HepG2 (cell line): Measurements from ENCODE around the gene BRPF1. TPM values are rescaled to one million over a fixed set of nuclear protein-coding genes. Genes with fewer than 3 reads are reported as not detected.

ENCODE experiments used
- CC2D1A ChIP-seq: sonication (generic); formaldehyde crosslinking; IDR thresholded peaks from 2 replicates; pipeline ENCODE4 v1.8.1; 2023; ENCODE audit warnings: mild to moderate bottlenecking, missing genetic modification reagents
- KDM5B ChIP-seq: sonication (generic); formaldehyde crosslinking; IDR thresholded peaks from 2 replicates; pipeline ENCODE4 v1.4.0; 2020; ENCODE audit warnings: missing genetic modification reagents, mild to moderate bottlenecking, borderline replicate concordance
- KLF11 ChIP-seq: IDR thresholded peaks from 2 replicates; pipeline ENCODE4 v1.6.1; 2016; ENCODE audit warnings: missing compliant biosample characterization
- NR3C1 ChIP-seq: sonication (generic); formaldehyde crosslinking; IDR thresholded peaks from 2 replicates; pipeline ENCODE4 v1.4.0; 2020; ENCODE audit warnings: missing genetic modification reagents
- NRL ChIP-seq: sonication (generic); formaldehyde crosslinking; IDR thresholded peaks from 2 replicates; pipeline ENCODE4 v1.5.0; 2020; ENCODE audit warnings: missing genetic modification reagents, mild to moderate bottlenecking, moderate library complexity, borderline replicate concordance
- SATB2 ChIP-seq: sonication (generic); formaldehyde crosslinking; IDR thresholded peaks from 2 replicates; pipeline ENCODE4 v1.5.0; 2020; ENCODE audit warnings: missing genetic modification reagents
- SOX13 ChIP-seq, 3 experiments: fragments of 450-650 bp in 1 of 3; sonication (generic) in 1 of 3; formaldehyde crosslinking in 1 of 3; IDR thresholded peaks in 2 of 3; conservative IDR thresholded peaks in 1 of 3; 2 replicates each; pipeline versions ENCODE4 v1.5.0 to v1.6.1; 2016 to 2020; ENCODE audit warnings: antibody characterized with exemption in 1 of 3, mild to moderate bottlenecking in 1 of 3, missing compliant biosample characterization in 1 of 3, missing genetic modification reagents in 1 of 3, moderate library complexity in 1 of 3
- THAP11 ChIP-seq: IDR thresholded peaks from 2 replicates; pipeline ENCODE4 v1.6.1; 2016; ENCODE audit warnings: missing biosample characterization, missing genetic modification reagents
- WIZ ChIP-seq: sonication (generic); formaldehyde crosslinking; IDR thresholded peaks from 2 replicates; pipeline ENCODE4 v1.5.1; 2020; ENCODE audit warnings: mild to moderate bottlenecking, missing genetic modification reagents
- ZMYM4 ChIP-seq: sonication (generic); formaldehyde crosslinking; IDR thresholded peaks from 2 replicates; pipeline ENCODE4 v1.8.1; 2023; ENCODE audit warnings: mild to moderate bottlenecking, missing genetic modification reagents
- ZNF138 ChIP-seq: sonication (generic); formaldehyde crosslinking; IDR thresholded peaks from 2 replicates; pipeline ENCODE4 v1.5.0; 2020; ENCODE audit warnings: mild to moderate bottlenecking, low read depth, missing genetic modification reagents
- ZNF274 ChIP-seq: sonication (generic); formaldehyde crosslinking; IDR thresholded peaks from 2 replicates; pipeline ENCODE4 v1.5.1; 2020; ENCODE audit warnings: mild to moderate bottlenecking, missing genetic modification reagents
- ZNF3 ChIP-seq: IDR thresholded peaks from 2 replicates; pipeline ENCODE4 v1.7.0; 2017; ENCODE audit warnings: inconsistent platforms
- ZNF367 ChIP-seq: sonication (generic); formaldehyde crosslinking; IDR thresholded peaks from 2 replicates; pipeline ENCODE4 v1.4.0; 2020; ENCODE audit warnings: missing genetic modification reagents, borderline replicate concordance
- ZNF441 ChIP-seq: sonication (generic); formaldehyde crosslinking; IDR thresholded peaks from 2 replicates; pipeline ENCODE4 v1.7.0; 2021; ENCODE audit warnings: missing genetic modification reagents, borderline replicate concordance
- ZNF567 ChIP-seq: sonication (generic); formaldehyde crosslinking; IDR thresholded peaks from 2 replicates; pipeline ENCODE4 v1.8.1; 2023; ENCODE audit warnings: mild to moderate bottlenecking, missing genetic modification reagents, borderline replicate concordance
- ZNF589 ChIP-seq: sonication (generic); formaldehyde crosslinking; conservative IDR thresholded peaks from 2 replicates; pipeline ENCODE4 v1.8.0; 2022; ENCODE audit warnings: mild to moderate bottlenecking, moderate library complexity, missing genetic modification reagents
- ZNF773 ChIP-seq: sonication (generic); formaldehyde crosslinking; IDR thresholded peaks from 2 replicates; pipeline ENCODE4 v1.4.0; 2020; ENCODE audit warnings: missing genetic modification reagents, borderline replicate concordance
- ZNF777 ChIP-seq: sonication (generic); formaldehyde crosslinking; IDR thresholded peaks from 2 replicates; pipeline ENCODE4 v1.4.0; 2020; ENCODE audit warnings: missing genetic modification reagents
- ZNF782 ChIP-seq: sonication (generic); formaldehyde crosslinking; IDR thresholded peaks from 2 replicates; pipeline ENCODE4 v1.4.0; 2020; ENCODE audit warnings: missing genetic modification reagents, mild to moderate bottlenecking, borderline replicate concordance
- ZSCAN12 ChIP-seq: sonication (generic); formaldehyde crosslinking; IDR thresholded peaks from 2 replicates; pipeline ENCODE4 v1.9.0; 2021; ENCODE audit warnings: mild to moderate bottlenecking, missing genetic modification reagents
- polyA plus RNA-seq, 8 experiments: library from polyadenylated mRNA; depleted of rRNA in 3 of 8; stranded (reverse) in 7 of 8; unstranded in 1 of 8; fragments of >200 nt; fragmentation: Illumina TruSeq in 4 of 8; extraction: Trizol in 4 of 8; gene quantifications; 2 replicates each; pipeline versions ENCODE4 v1.2.1 to v1.2.3, GENCODE V29; 2011 to 2016; ENCODE audit warnings: low read depth in 4 of 8, missing spikeins in 1 of 8, mixed read lengths in 1 of 8; ENCODE audit not compliant: insufficient read depth in 1 of 8
- total RNA-seq, 5 experiments: library from RNA; depleted of rRNA; stranded (reverse); fragments of >200 nt; fragmentation: Illumina TruSeq; extraction: Trizol; gene quantifications; 2 replicates each; pipeline ENCODE4 v1.2.3, GENCODE V29; 2016; ENCODE audit warnings: low read depth in 1 of 5
- TF ChIP-seq, protein P1 (sequence below): IDR thresholded peaks from 2 replicates; pipeline ENCODE4 v1.6.1; 2016; ENCODE audit warnings: missing genetic modification reagents, missing compliant biosample characterization
- TF ChIP-seq, protein P2 (sequence below): sonication (generic); formaldehyde crosslinking; IDR thresholded peaks from 2 replicates; pipeline ENCODE4 v1.8.1; 2023; ENCODE audit warnings: mild to moderate bottlenecking, moderate library complexity, missing genetic modification reagents
- TF ChIP-seq, protein P3 (sequence below), 2 experiments: sonication (generic) in 1 of 2; formaldehyde crosslinking in 1 of 2; IDR thresholded peaks; 2 replicates each; pipeline versions ENCODE4 v1.4.0 to v1.6.1; 2018 to 2020; ENCODE audit warnings: missing genetic modification reagents in 2 of 2, borderline replicate concordance in 1 of 2, low read depth in 1 of 2, mild to moderate bottlenecking in 1 of 2, missing biosample characterization in 1 of 2

The BRPF1 gene
- total and polyA plus RNA-seq, 2 of the 13 experiments (the other 11 are each of a cell fraction or from before 2014, with no cell fraction given): 7.3 to 10.0 TPM

DNA sequence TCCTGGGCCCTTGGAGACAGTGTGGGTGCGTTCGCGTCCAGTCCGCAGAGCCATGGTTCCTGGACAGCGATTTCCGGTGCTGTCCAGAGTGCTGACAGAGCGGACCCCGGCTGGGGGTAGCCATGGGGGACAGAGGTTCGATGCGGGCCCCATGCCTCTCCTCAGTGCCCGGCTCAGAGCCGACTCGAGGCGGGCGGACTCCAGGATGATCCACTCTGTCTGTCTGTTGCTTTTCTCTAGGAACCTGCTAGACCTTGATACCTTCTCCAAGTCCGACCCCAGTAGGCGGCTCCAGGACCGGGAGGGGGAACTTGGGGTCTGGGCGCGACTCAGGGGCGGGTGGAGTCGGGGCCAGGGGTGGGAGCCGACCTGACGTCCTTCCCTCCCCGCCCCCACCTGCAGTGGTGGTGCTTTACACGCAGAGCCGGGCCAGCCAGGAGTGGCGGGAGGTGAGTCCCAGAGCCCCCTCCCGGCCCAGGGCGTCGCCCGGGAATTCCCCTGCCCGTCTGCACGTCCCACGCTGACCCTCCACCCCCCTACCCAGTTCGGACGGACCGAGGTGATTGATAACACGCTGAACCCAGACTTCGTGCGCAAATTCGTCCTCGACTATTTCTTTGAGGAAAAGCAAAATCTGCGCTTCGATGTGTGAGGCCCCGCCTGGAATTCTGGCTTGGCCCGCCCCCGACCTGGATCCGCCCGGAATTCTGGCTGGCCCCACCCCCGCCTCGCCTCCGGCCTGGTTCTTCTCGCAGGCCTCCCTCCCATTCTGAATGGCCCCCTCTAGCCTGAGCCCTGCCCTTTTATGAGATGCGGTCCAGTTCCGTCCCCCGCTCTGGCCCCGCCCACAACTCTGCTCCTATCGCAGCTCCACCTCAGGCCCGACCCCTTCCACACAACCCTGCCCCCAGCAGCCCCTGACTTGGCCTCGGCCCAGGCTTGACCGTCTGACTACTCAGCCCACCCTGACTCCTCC is 26.9 kb upstream of the BRPF1 start (continued):
- TF ChIP-seq ZNF367 (CRISPR knock-in tag): peak; percentile 64; the same call in 1 of the 2 replicates
- no peak; the same call in 1 of the 2 replicates for TF ChIP-seq KDM5B (CRISPR knock-in tag)
- TF ChIP-seq ZNF777 (CRISPR knock-in tag): peak; percentile 58; the same call in 1 of the 2 replicates
- TF ChIP-seq ZNF773 (CRISPR knock-in tag): peak; percentile 89; the same call in 1 of the 2 replicates
- TF ChIP-seq ZNF782 (CRISPR knock-in tag): no peak
- no peak for TF ChIP-seq ZNF567 (CRISPR knock-in tag)
- peak; percentile 68; the same call in 1 of the 2 replicates for TF ChIP-seq WIZ (CRISPR knock-in tag)
- TF ChIP-seq ZMYM4 (CRISPR knock-in tag): peak; percentile 19; the same call in 1 of the 2 replicates
- TF ChIP-seq ZNF441 (CRISPR knock-in tag): peak; percentile 88; the same call in 1 of the 2 replicates
- TF ChIP-seq, protein P1, sequence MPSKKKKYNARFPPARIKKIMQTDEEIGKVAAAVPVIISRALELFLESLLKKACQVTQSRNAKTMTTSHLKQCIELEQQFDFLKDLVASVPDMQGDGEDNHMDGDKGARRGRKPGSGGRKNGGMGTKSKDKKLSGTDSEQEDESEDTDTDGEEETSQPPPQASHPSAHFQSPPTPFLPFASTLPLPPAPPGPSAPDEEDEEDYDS: peak; percentile 39; the same call in 1 of the 2 replicates
- 0 out of 2 replicates have a peak, but pooled peaks have one; percentile 74 for TF ChIP-seq KLF11 (CRISPR knock-in tag)
- TF ChIP-seq, protein P2, sequence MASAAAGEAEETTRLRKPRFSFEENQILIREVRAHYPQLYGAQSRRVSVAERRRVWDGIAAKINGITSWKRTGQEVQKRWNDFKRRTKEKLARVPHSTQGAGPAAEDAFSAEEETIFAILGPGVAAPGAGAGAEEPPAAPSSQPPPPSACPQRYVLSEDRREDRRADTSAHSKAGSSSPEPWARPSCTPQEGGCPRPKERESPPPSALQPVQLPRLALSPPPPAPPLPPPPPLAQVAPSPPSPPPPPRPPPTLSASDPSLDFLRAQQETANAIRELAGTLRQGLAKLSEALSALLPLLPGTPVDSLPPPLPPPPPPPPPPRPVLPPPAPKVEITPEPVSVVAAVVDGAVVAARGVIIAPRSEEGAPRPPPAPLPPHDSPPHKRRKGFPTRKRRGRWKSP (CRISPR knock-in tag): no peak
- no peak for TF ChIP-seq SATB2 (CRISPR knock-in tag)
- TF ChIP-seq NRL (CRISPR knock-in tag): peak; percentile 87
- peak; percentile 93 for TF ChIP-seq ZNF589
- TF ChIP-seq CC2D1A (CRISPR knock-in tag): no peak
- TF ChIP-seq ZNF274: peak; percentile 62; the same call in 1 of the 2 replicates
- no peak for TF ChIP-seq NR3C1
- no peak for TF ChIP-seq THAP11 (CRISPR knock-in tag)
- peak; percentile 85; the same call in 1 of the 2 replicates for TF ChIP-seq ZNF138 (CRISPR knock-in tag)
- TF ChIP-seq, protein P3, sequence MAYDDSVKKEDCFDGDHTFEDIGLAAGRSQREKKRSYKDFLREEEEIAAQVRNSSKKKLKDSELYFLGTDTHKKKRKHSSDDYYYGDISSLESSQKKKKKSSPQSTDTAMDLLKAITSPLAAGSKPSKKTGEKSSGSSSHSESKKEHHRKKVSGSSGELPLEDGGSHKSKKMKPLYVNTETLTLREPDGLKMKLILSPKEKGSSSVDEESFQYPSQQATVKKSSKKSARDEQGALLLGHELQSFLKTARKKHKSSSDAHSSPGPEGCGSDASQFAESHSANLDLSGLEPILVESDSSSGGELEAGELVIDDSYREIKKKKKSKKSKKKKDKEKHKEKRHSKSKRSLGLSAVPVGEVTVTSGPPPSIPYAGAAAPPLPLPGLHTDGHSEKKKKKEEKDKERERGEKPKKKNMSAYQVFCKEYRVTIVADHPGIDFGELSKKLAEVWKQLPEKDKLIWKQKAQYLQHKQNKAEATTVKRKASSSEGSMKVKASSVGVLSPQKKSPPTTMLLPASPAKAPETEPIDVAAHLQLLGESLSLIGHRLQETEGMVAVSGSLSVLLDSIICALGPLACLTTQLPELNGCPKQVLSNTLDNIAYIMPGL (CRISPR knock-in tag; IDR thresholded peaks at IDR 0.05; ENCODE audit: borderline replicate concordance in 1 of 2, low read depth in 1 of 2): 0 out of 4 replicates have a peak, but pooled peaks of 1 of the 2 experiments have one; percentile 23
- TF ChIP-seq ZSCAN12 (CRISPR knock-in tag): peak; percentile 83; the same call in 1 of the 2 replicates
- peak; percentile 58; the same call in 1 of the 2 replicates for TF ChIP-seq ZNF3
- no peak for TF ChIP-seq SOX13 (IDR thresholded peaks at IDR 0.05)
- TF ChIP-seq SOX13 (CRISPR knock-in tag; conservative IDR thresholded peaks at IDR 0.05 in 1 of 2, IDR thresholded peaks at IDR 0.05 in 1 of 2): peak in 1 of 2 experiments; percentile 17; a peak in 1 of 4 replicates
